Brain microvascular endothelial cell (primary cell): Measurements from ENCODE around the gene GALNT10.

Experiments
- DNase-seq: peaks from one replicate; pipeline ENCODE4 v3.0.0-alpha.2; 2020
- H3K27ac ChIP-seq: fragments of 250-450 bp; sonication (Bioruptor Pico); 2 replicates; pipeline ENCODE4 v1.5.1; 2020; ENCODE audit warnings: mild to moderate bottlenecking, moderate library complexity
- H3K27me3 ChIP-seq: fragments of 250-450 bp; sonication (Bioruptor Pico); replicated peaks from 2 replicates; pipeline ENCODE4 v1.5.1; 2020; ENCODE audit warnings: mild to moderate bottlenecking
- H3K36me3 ChIP-seq: fragments of 250-450 bp; sonication (Bioruptor Pico); replicated peaks from 2 replicates; pipeline ENCODE4 v1.5.1; 2020; ENCODE audit warnings: mild to moderate bottlenecking
- H3K4me3 ChIP-seq: 2 replicates; pipeline ENCODE4 v1.5.1; 2011; ENCODE audit warnings: low read depth, mild to moderate bottlenecking, control low read depth, low read length, moderate library complexity
- CTCF ChIP-seq: IDR thresholded peaks from 2 replicates; pipeline ENCODE4 v1.5.1; 2011; ENCODE audit warnings: low read depth, mild to moderate bottlenecking, moderate library complexity, low read length, control low read depth, inconsistent platforms; ENCODE audit errors: missing control alignments
- in situ Hi-C: cut with HindIII; loops from 2 replicates; pipeline ENCODE4 v1.10.0; 2017; ENCODE audit warnings: low sequenced_read_pairs, low pct_ligation_motif_present

The GALNT10 gene

GRCh38 chr5:154222414-154222813 is 31.9 kb downstream of the GALNT10 start:
- TF ChIP-seq CTCF: no peak
- Histone ChIP-seq H3K4me3 (no peak overlapping the region), H3K27ac (peak overlapping the region; percentile 86), H3K36me3 (no peaks in the 10 kb centered on the region), H3K27me3 (no peaks in the 10 kb centered on the region)
- DNase-seq: no peak
- in situ Hi-C loops: no loop called here

- in situ Hi-C loops: no loop called here
- no peak for TF ChIP-seq CTCF
- DNase-seq: no peak
Measured at GRCh38 chr5:154223320-154223719, 32.8 kb downstream of the GALNT10 start.

GRCh38 chr5:154227090-154227489 is 36.6 kb downstream of the GALNT10 start:
- Histone ChIP-seq H3K27ac (no peak overlapping the region), H3K27me3 (no peaks in the 10 kb centered on the region), H3K36me3 (no peaks in the 10 kb centered on the region), H3K4me3 (no peak overlapping the region)
- DNase-seq: no peak
- TF ChIP-seq CTCF: no peak
- in situ Hi-C loops: no loop called here

More at GRCh38 chr5:154223320-154223719, 32.8 kb downstream of the GALNT10 start:
- Histone ChIP-seq H3K36me3 (no peaks in the 10 kb centered on the region), H3K4me3 (no peak overlapping the region), H3K27ac (no peak overlapping the region), H3K27me3 (no peaks in the 10 kb centered on the region)

GRCh38 chr5:154228696-154229095 is 38.2 kb downstream of the GALNT10 start:
- no peak for DNase-seq
- H3K27me3 ChIP-seq: no peaks in the 10 kb centered on the region
- in situ Hi-C loops: no loop called here
- no peak overlapping the region for H3K27ac ChIP-seq
- no peaks in the 10 kb centered on the region for H3K36me3 ChIP-seq
- no peak overlapping the region for H3K4me3 ChIP-seq
- no peak for TF ChIP-seq CTCF

- Histone ChIP-seq H3K4me3 (no peak overlapping the region), H3K27ac (no peak overlapping the region), H3K27me3 (no peaks in the 10 kb centered on the region), H3K36me3 (no peaks in the 10 kb centered on the region)
- DNase-seq: no peak
- TF ChIP-seq CTCF: no peak
- in situ Hi-C loops: no loop called here
Measured at GRCh38 chr5:154230526-154230925, 40.0 kb downstream of the GALNT10 start.

GRCh38 chr5:154234551-154234950 is 44.0 kb downstream of the GALNT10 start:
- in situ Hi-C loops: no loop called here
- Histone ChIP-seq H3K27me3 (no peaks in the 10 kb centered on the region), H3K27ac (no peak overlapping the region), H3K4me3 (no peak overlapping the region), H3K36me3 (no peaks in the 10 kb centered on the region)
- DNase-seq: no peak
- no peak for TF ChIP-seq CTCF
